Tibial nerve (tissue), 4 donors: Measurements from ENCODE around the gene CCRL2. TPM values are rescaled to one million over a fixed set of nuclear protein-coding genes. Genes with fewer than 3 reads are reported as not detected.

Experiments used
- DNase-seq, 2 donors: peaks; one replicate each; pipeline ENCODE4 v3.0.0-alpha.2; 2019; ENCODE audit warnings: low spot score in 2 of 2
- H3K27ac ChIP-seq, 4 donors: fragments of 200-600 bp; sonication (generic) in 3 of 4; one replicate each; pipeline ENCODE4 v1.5.1; 2017 to 2019; ENCODE audit warnings: mild to moderate bottlenecking in 1 of 4
- H3K27me3 ChIP-seq, 2 donors: fragments of 200-600 bp; sonication (generic) in 1 of 2; one replicate each; pipeline versions ENCODE4 v1.5.1 to v1.6.0; 2017 to 2019
- H3K36me3 ChIP-seq, 3 donors: fragments of 200-600 bp; sonication (generic); one replicate each; pipeline ENCODE4 v1.5.1; 2018 to 2019
- H3K4me1 ChIP-seq, 4 donors: fragments of 200-600 bp; sonication (generic) in 3 of 4; one replicate each; pipeline ENCODE4 v1.5.1; 2017 to 2019
- H3K4me3 ChIP-seq, 4 donors: fragments of 200-600 bp; sonication (generic) in 3 of 4; one replicate each; pipeline ENCODE4 v1.5.1; 2017 to 2019; ENCODE audit warnings: mild to moderate bottlenecking in 1 of 4, moderate library complexity in 1 of 4
- H3K9me3 ChIP-seq, 4 donors: fragments of 200-600 bp; sonication (generic) in 3 of 4; one replicate each; pipeline ENCODE4 v1.5.1; 2017 to 2019
- CTCF ChIP-seq, 5 experiments: fragments of 200-600 bp in 3 of 5; fragments of 450-650 bp in 2 of 5; sonication (generic) in 3 of 5; IDR thresholded peaks; one replicate each; pipeline ENCODE4 v1.5.1; 2016 to 2019; ENCODE audit warnings: antibody characterized with exemption in 5 of 5, mild to moderate bottlenecking in 3 of 5, moderate library complexity in 2 of 5
- EP300 ChIP-seq, 2 donors: sonication (generic); formaldehyde crosslinking; IDR thresholded peaks; one replicate each; pipeline ENCODE4 v1.6.1; 2017; ENCODE audit warnings: antibody characterized with exemption in 2 of 2, mild to moderate bottlenecking in 1 of 2
- POLR2A ChIP-seq, 2 donors: fragments of 450-650 bp; IDR thresholded peaks; one replicate each; pipeline ENCODE4 v1.6.1; 2017; ENCODE audit warnings: antibody characterized with exemption in 2 of 2, mild to moderate bottlenecking in 2 of 2, moderate library complexity in 2 of 2
- WGBS, 2 donors: methylation state at CpG; one replicate each; pipeline ENCODE4 v1.1.5; 2018; 5-methylcytosine and 5-hydroxymethylcytosine counted together
- total RNA-seq, 4 donors: library from RNA; depleted of rRNA; stranded (reverse); fragments of >200 nt; gene quantifications; one replicate each; pipeline ENCODE4 v1.1.0, GENCODE V29; 2016

CCRL2 gene
- 1 to 10 TPM; 1.3 to 2.7 (median 1.9) TPM for total RNA-seq

DNA sequence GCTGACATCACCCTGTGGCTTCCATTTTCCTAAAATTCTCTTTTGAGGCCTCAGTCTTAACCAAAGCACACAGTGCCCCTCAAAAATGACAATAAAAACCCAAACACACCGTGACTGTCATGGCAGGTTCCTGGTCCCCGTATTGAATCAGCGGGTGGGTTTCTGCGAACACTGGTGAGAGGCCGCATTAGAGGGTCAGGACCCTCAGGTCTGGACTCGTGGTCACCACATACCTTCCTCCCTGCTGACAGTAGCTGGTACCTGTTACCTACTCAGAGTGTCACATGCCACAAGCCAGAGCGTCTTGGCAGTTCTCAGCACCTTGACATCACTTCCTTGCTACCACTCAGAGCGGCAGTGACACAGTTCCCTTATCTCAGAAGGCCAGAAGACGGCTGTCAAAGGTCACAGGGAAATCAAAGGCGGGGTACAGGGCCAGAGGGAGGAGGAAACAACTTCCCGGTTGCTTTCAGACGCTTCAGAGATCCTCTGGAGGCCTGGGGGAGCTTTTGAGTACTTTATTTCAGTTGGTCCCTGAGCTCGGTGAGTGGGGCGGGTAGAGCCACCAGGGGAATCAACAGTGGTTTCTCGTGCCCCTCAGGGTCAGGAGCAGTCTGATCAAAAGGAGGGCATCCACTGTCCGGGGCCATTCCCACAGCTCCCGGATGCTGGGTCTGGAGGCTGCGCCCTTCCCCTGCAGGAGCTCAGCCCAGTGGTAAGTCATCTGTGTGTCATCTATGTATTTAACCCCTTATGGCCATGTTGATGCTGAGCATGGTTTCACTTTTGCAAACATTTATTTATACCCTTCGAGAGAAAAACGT lies at the start of gene CCRL2, which contains the start of gene CCR5AS:
Gene CCRL2, plus strand, starts transcription at position 472 of the 824 bp plus-strand sequence. CDS start 821 bp downstream, outside the sequence.
Gene CCR5AS, minus strand, starts transcription at position 279 of the 824 bp plus-strand sequence.
- TF ChIP-seq EP300 (IDR thresholded peaks at IDR 0.05) = peak; percentile 15 to 74
- TF ChIP-seq POLR2A (IDR thresholded peaks at IDR 0.05) = no peak
- peak within 1 kb of the TSS; percentile 22 to 82 (median 69) for H3K27ac ChIP-seq
- H3K27me3 ChIP-seq = no peaks in the 10 kb centered on the region
- H3K9me3 ChIP-seq = no peaks in the 10 kb centered on the region
- peak in 1 of 2 donors; percentile 52 for DNase-seq
- 32 to 36% methylated on average over 20 of the region's 20 CpGs for WGBS, 2 donors
- peak within 1 kb of the TSS in 3 of 4 donors; percentile 25 to 36 (median 30) for H3K4me3 ChIP-seq
- H3K4me1 ChIP-seq = peaks cover 0 to 23% (median 5%) of the 10 kb centered on the region in 4 donors
- no peaks in the 10 kb centered on the region for H3K36me3 ChIP-seq

DNA sequence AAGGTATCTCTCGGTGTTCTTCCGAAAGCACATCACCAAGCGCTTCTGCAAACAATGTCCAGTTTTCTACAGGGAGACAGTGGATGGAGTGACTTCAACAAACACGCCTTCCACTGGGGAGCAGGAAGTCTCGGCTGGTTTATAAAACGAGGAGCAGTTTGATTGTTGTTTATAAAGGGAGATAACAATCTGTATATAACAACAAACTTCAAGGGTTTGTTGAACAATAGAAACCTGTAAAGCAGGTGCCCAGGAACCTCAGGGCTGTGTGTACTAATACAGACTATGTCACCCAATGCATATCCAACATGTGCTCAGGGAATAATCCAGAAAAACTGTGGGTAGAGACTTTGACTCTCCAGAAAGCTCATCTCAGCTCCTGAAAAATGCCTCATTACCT lies 48.6 kb upstream of the CCRL2 start:
- H3K4me1 ChIP-seq = peaks cover 0 to 11% (median 0%) of the 10 kb centered on the region in 4 donors
- no peak overlapping the region for H3K4me3 ChIP-seq
- H3K27ac ChIP-seq = no peak overlapping the region
- no peak for DNase-seq
- 85 to 87% methylated on average over 6 of the region's 6 CpGs for WGBS, 2 donors
- H3K27me3 ChIP-seq = peaks cover 0 to 5% of the 10 kb centered on the region in 2 donors
- H3K9me3 ChIP-seq = no peaks in the 10 kb centered on the region
- TF ChIP-seq POLR2A (IDR thresholded peaks at IDR 0.05) (no peak), CTCF (IDR thresholded peaks at IDR 0.05) (no peak), EP300 (IDR thresholded peaks at IDR 0.05) (no peak)
- no peaks in the 10 kb centered on the region for H3K36me3 ChIP-seq

DNA sequence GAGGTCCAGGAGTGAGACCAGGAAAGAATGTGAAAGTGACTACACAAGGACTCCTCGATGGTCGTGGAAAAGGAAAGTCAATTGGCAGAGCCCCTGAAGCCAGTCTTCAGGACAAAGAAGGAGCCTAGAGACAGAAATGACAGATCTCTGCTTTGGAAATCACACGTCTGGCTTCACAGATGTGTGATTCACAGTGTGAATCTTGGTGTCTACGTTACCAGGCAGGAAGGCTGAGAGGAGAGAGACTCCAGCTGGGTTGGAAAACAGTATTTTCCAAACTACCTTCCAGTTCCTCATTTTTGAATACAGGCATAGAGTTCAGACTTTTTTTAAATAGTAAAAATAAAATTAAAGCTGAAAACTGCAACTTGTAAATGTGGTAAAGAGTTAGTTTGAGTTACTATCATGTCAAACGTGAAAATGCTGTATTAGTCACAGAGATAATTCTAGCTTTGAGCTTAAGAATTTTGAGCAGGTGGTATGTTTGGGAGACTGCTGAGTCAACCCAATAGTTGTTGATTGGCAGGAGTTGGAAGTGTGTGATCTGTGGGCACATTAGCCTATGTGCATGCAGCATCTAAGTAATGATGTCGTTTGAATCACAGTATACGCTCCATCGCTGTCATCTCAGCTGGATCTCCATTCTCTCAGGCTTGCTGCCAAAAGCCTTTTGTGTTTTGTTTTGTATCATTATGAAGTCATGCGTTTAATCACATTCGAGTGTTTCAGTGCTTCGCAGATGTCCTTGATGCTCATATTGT lies 47.1 kb upstream of the CCRL2 start:
- Histone ChIP-seq H3K9me3 (no peaks in the 10 kb centered on the region), H3K4me1 (peaks cover 0 to 11% (median 0%) of the 10 kb centered on the region in 4 donors), H3K4me3 (no peak overlapping the region), H3K27me3 (no peaks in the 10 kb centered on the region), H3K27ac (no peak overlapping the region), H3K36me3 (no peaks in the 10 kb centered on the region)
- WGBS, 2 donors = 36 to 43% methylated on average over 11 of the region's 11 CpGs
- DNase-seq = no peak
- TF ChIP-seq CTCF (IDR thresholded peaks at IDR 0.05) (no peak), EP300 (IDR thresholded peaks at IDR 0.05) (no peak), POLR2A (IDR thresholded peaks at IDR 0.05) (no peak)

DNA sequence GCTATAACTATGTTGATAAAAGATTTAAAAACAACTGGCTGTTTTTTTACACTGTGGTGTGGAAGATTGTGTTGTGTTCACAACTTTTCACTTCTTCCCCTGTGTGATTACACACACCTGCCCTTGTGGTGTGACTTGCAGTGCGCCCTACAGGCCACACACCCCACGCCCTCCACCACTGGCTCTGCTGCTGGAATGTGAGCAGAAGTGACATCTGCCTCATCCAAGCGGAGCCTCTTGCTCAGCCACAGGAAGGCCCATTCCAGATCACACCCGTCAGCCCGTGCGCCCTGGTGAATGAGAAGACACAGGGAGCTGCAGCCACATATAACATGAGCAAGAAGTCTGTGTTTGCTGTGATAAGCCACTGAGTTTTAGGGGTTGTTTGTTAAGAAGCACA lies 46.2 kb upstream of the CCRL2 start:
- WGBS, 2 donors = 66 to 79% methylated on average over 6 of the region's 6 CpGs
- Histone ChIP-seq H3K36me3 (no peaks in the 10 kb centered on the region), H3K4me3 (no peak overlapping the region), H3K4me1 (peaks cover 0 to 11% (median 0%) of the 10 kb centered on the region in 4 donors), H3K27me3 (no peaks in the 10 kb centered on the region), H3K9me3 (no peaks in the 10 kb centered on the region), H3K27ac (no peak overlapping the region)
- DNase-seq = no peak
- no peak for TF ChIP-seq EP300 (IDR thresholded peaks at IDR 0.05)
- no peak for TF ChIP-seq CTCF (IDR thresholded peaks at IDR 0.05)
- TF ChIP-seq POLR2A (IDR thresholded peaks at IDR 0.05) = no peak

- no peak for DNase-seq
- Histone ChIP-seq H3K27me3 (no peaks in the 10 kb centered on the region), H3K27ac (no peak overlapping the region), H3K36me3 (no peaks in the 10 kb centered on the region), H3K4me3 (no peak overlapping the region), H3K4me1 (peaks cover 0 to 11% (median 0%) of the 10 kb centered on the region in 4 donors), H3K9me3 (no peaks in the 10 kb centered on the region)
- TF ChIP-seq CTCF (IDR thresholded peaks at IDR 0.05) (no peak), POLR2A (IDR thresholded peaks at IDR 0.05) (no peak), EP300 (IDR thresholded peaks at IDR 0.05) (peak in 1 of 2 donors; percentile 40)
- WGBS, 2 donors = 61 to 63% methylated on average over 8 of the region's 8 CpGs
These were observed 45.4 kb upstream of the CCRL2 start for GRCh38 chr3:46361408-46362283.
